Measurements from ENCODE around the gene GRWD1. TPM values are rescaled to one million over a fixed set of nuclear protein-coding genes. Genes with fewer than 3 reads are reported as not detected.

The GRWD1 gene
- total and polyA plus RNA-seq, 2 of the 4 experiments (the other 2 are of a cell fraction): 22.0 to 22.5 TPM

GRCh38 chr19:48455171-48455907 lies 9.6 kb downstream of the GRWD1 start, which contains the start of gene KCNJ14:
Gene KCNJ14, plus strand, starts transcription at chr19:48455574. Its CDS starts 6,151 bp downstream, at chr19:48461725.
- Histone ChIP-seq H3K23ac (ENCODE audit: low read depth, low read length) (no peak within 1 kb of the TSS), H3K9me1 (ENCODE audit: insufficient read depth, low read length) (no peaks in the 10 kb centered on the region), H4K5ac (ENCODE audit: low read depth, low read length) (no peak within 1 kb of the TSS), H3K9ac (ENCODE audit: low read depth, low read length) (no peak within 1 kb of the TSS), H2BK120ac (ENCODE audit: low read depth, low read length) (no peak within 1 kb of the TSS), H3K4me2 (ENCODE audit: low read depth, low read length) (no peak within 1 kb of the TSS), H2AK9ac (replicated peaks; ENCODE audit: low read depth, low read length, poor library complexity) (peak within 1 kb of the TSS; percentile 16), H3K27me3 (ENCODE audit: control insufficient read depth, insufficient read depth, low read length) (no peaks in the 10 kb centered on the region), H4K20me1 (ENCODE audit: insufficient read depth, low read length) (peaks cover 8% of the 10 kb centered on the region), H3K4me1 (ENCODE audit: control insufficient read depth, insufficient read depth, low read length) (no peaks in the 10 kb centered on the region), H4K8ac (ENCODE audit: low read depth in 2 of 2, low read length in 2 of 2) (no peak within 1 kb of the TSS), H3K36me3 (ENCODE audit: control insufficient read depth, insufficient read depth, low read length) (peaks cover 51% of the 10 kb centered on the region), H3K9me3 (ENCODE audit: control insufficient read depth, insufficient read depth, low read length) (no peaks in the 10 kb centered on the region), H4K91ac (ENCODE audit: insufficient read depth, low read depth, low read length) (no peak within 1 kb of the TSS), H3K18ac (ENCODE audit: low read depth, low read length) (no peak within 1 kb of the TSS), H2BK20ac (ENCODE audit: low read depth, low read length) (no peak within 1 kb of the TSS), H2BK15ac (ENCODE audit: low read depth, low read length) (no peak within 1 kb of the TSS), H3K79me1 (ENCODE audit: low read depth in 1 of 2, low read length in 2 of 2) (peaks cover 7 to 21% of the 10 kb centered on the region in 2 experiments), H3K27ac (ENCODE audit: insufficient read depth, low read length) (no peak within 1 kb of the TSS), H3K14ac (replicated peaks; ENCODE audit: low read depth, low read length) (no peak within 1 kb of the TSS), H3K56ac (ENCODE audit: extremely low read depth, insufficient read depth, low read length) (no peak within 1 kb of the TSS), H3K4ac (ENCODE audit: low read depth, low read length) (no peak within 1 kb of the TSS), H2AFZ (replicated peaks; ENCODE audit: low read length, poor library complexity) (no peak within 1 kb of the TSS), H3K4me3 (ENCODE audit: insufficient read depth, low read depth, low read length) (no peak within 1 kb of the TSS), H2BK5ac (ENCODE audit: low read depth, low read length, poor library complexity, severe bottlenecking) (no peak within 1 kb of the TSS), H2AK5ac (ENCODE audit: low read depth, low read length) (no peak within 1 kb of the TSS)
- dilution Hi-C loops (cut with HindIII; ENCODE audit: low sequenced_read_pairs, unreplicated experiment): no loop called here
- DNase-seq (no peak), ATAC-seq (ENCODE audit: low read depth) (no peak)
- ChIA-PET CTCF (no interaction called here), POLR2A (ENCODE audit: unreplicated experiment) (no interaction called here)
- no TSS peak for BruUV-seq (replicated peaks)
- TF ChIP-seq CTCF (conservative IDR thresholded peaks at IDR 0.05; ENCODE audit: low read depth, low read length) (no peak), RFX5 (IDR thresholded peaks at IDR 0.05; ENCODE audit: low read depth, low read length) (no peak), NFE2L2 (IDR thresholded peaks at IDR 0.05; ENCODE audit: low read depth, low read length) (no peak), MAZ (IDR thresholded peaks at IDR 0.05; ENCODE audit: borderline replicate concordance, low read depth, low read length) (no peak), BHLHE40 (IDR thresholded peaks at IDR 0.05; ENCODE audit: low read depth, low read length) (no peak), POLR2A (IDR thresholded peaks at IDR 0.05; ENCODE audit: low read depth, low read length) (no peak), CEBPB (IDR thresholded peaks at IDR 0.05; ENCODE audit: low read depth, low read length) (no peak), FOS (IDR thresholded peaks at IDR 0.05; ENCODE audit: low read depth, low read length) (no peak), MXI1 (IDR thresholded peaks at IDR 0.05; ENCODE audit: borderline replicate concordance, low read depth, low read length) (no peak), SMC3 (IDR thresholded peaks at IDR 0.05; ENCODE audit: low read depth, low read length) (no peak), CHD1 (IDR thresholded peaks at IDR 0.05; ENCODE audit: low read depth, low read length) (no peak), RCOR1 (IDR thresholded peaks at IDR 0.05; ENCODE audit: insufficient replicate concordance, low read length) (no peak), MAFK (IDR thresholded peaks at IDR 0.05; ENCODE audit: low read depth, low read length) (no peak), RAD21 (IDR thresholded peaks at IDR 0.05; ENCODE audit: low read length) (no peak), USF2 (IDR thresholded peaks at IDR 0.05; ENCODE audit: low read depth, low read length) (no peak), ELK1 (IDR thresholded peaks at IDR 0.05; ENCODE audit: borderline replicate concordance, low read depth, low read length) (no peak)
- 80% methylated on average over 2 of the region's 16 CpGs; no CpG with 5 or more reads in 1 of the 2 experiments for WGBS, 2 experiments (ENCODE audit: extremely low coverage in 2 of 2, insufficient read length in 1 of 2)
- intact Hi-C loops (cut with micrococcal nuclease): no loop called here
- in situ Hi-C loops (cut with MboI; ENCODE audit: low sequenced_read_pairs): no loop called here
